Pulmonary artery endothelial cell (primary cell): ENCODE measurements around the gene ACOT7. TPM values are rescaled to one million over a fixed set of nuclear protein-coding genes. Genes with fewer than 3 reads are reported as not detected.

Experiments
- DNase-seq: peaks from one replicate; pipeline ENCODE4 v3.0.0-alpha.2; 2011; ENCODE audit warnings: low read depth, low spot score
- total RNA-seq: library from RNA; depleted of rRNA; stranded (reverse); fragments of >200 nt; gene quantifications from 2 replicates; pipeline ENCODE4 v1.2.3, GENCODE V29; 2014

The ACOT7 gene
- total RNA-seq, 1 donor from 2014 or later: 69.0 TPM

GRCh38 chr1:6288665-6289064, 104.9 kb downstream of the ACOT7 start:
- no peak for DNase-seq

GRCh38 chr1:6288026-6288425, 105.5 kb downstream of the ACOT7 start:
- no peak for DNase-seq

- no peak for DNase-seq
Measured at GRCh38 chr1:6287431-6287886, 106.1 kb downstream of the ACOT7 start.

- DNase-seq: no peak
Measured at GRCh38 chr1:6287029-6287428, 106.5 kb downstream of the ACOT7 start.

- DNase-seq: no peak
Measured at GRCh38 chr1:6286266-6286665, 107.3 kb downstream of the ACOT7 start.

- no peak for DNase-seq
Measured at GRCh38 chr1:6285336-6285735, 108.2 kb downstream of the ACOT7 start.

GRCh38 chr1:6282577-6283270, 110.8 kb downstream of the ACOT7 start:
- no peak for DNase-seq

GRCh38 chr1:6281511-6282402, 111.8 kb downstream of the ACOT7 start:
- DNase-seq: no peak

GRCh38 chr1:6280761-6281451, 112.7 kb downstream of the ACOT7 start:
- DNase-seq: no peak

GRCh38 chr1:6279613-6280383, 113.8 kb downstream of the ACOT7 start:
- DNase-seq: no peak

- no peak for DNase-seq
Measured at GRCh38 chr1:6279066-6279465, 114.5 kb downstream of the ACOT7 start.

GRCh38 chr1:6278263-6278662, 115.3 kb downstream of the ACOT7 start:
- DNase-seq: no peak

GRCh38 chr1:6276811-6277555, 116.6 kb downstream of the ACOT7 start:
- no peak for DNase-seq

- no peak for DNase-seq
Measured at GRCh38 chr1:6275826-6276782, 117.5 kb downstream of the ACOT7 start.

GRCh38 chr1:6274622-6275139, 118.9 kb downstream of the ACOT7 start:
- DNase-seq: no peak

- DNase-seq: no peak
Measured at GRCh38 chr1:6274102-6274501, 119.5 kb downstream of the ACOT7 start.

GRCh38 chr1:6273380-6273891, 120.1 kb downstream of the ACOT7 start:
- DNase-seq: no peak

- DNase-seq: no peak
Measured at GRCh38 chr1:6272868-6273267, 120.7 kb downstream of the ACOT7 start.

- DNase-seq: no peak
Measured at GRCh38 chr1:6272452-6272851, 121.1 kb downstream of the ACOT7 start.
